ENCODE results near the gene TRIB2.
A peak's percentile ranks its signal among the peaks of the same experiment; 100 is the strongest.

TRIB2 gene

DNA sequence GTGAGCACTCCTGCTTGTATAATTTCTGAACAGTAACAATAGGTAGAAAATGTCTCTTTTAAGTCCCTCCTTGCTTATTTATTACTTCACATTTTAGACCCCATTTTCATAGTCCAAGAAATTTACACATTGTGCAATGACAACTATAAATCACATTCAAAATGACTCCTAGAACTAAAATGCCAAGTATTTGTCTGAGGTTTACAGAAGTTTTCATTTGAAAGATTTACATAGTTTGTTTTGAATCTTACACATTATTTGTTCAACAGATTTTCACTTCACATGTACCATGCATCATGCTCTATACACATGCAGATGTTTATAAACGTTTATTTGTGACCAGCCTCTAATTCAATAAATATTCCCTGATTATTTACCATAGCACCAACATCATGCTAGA is 15.7 kb upstream of the TRIB2 start:
- DNase-seq (ENCODE audit: low read depth): no peak

DNA sequence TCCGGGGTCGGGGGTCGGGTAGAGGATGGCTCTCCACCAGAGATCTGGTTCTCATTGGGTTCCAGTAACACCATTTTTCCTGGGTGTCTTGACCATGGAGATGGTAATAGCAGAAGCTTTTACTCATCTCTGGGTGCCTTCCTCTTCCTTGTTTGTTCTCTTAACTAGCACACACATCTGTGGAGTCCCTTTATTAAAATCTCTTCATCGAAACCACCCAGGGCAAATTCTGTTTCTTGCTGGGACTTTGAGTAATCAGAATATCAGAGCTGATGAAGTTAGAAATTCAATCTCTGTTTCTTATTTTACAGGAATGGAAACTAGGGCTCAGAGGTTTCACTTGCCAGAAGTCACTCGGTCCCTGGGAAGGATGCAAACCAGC is 15.0 kb upstream of the TRIB2 start:
- DNase-seq (ENCODE audit: low read depth): no peak

DNA sequence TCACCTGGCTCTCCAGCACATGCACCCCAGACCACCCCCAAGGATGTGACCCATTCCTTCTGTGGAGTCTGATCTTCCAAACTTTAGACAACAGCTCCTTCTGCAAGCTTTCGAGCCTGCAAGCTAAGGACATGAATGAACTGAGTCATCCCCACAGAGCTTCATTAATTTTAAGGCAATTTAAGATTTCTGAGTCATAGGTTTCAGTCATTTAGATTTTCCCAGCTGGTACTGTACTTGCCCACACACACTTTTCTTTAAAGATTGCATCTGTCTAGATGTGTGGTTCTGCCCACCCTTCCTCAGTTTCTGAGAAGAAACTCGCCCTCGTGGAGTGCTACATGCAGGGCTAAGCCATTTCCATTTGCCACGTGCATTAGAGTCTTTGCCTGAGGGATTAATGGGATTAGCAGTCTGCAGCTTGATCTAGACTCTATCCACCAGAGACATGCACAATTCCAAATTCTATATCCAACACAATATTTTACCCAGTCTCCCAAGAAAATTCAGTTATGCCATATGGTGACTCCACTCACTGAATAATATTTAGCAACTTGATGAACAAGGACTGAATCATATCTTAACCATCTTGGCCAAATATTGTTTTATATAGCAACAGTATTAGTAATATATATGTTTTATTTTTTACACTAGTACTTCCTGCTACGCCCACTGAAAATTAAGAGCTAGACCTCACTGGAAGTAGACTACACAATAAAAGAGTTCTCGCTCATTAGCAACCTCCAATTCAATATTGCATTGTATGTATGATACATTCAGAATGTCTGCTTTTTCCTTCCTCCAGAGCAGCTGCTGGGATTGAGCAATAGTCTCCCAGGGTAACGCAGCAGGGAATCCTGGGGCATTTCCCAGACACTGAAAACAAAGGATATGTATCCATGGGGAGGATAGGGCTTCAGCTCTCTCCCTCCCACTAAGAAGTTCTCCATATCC is 14.3 kb upstream of the TRIB2 start:
- no peak for DNase-seq (ENCODE audit: low read depth)

DNA sequence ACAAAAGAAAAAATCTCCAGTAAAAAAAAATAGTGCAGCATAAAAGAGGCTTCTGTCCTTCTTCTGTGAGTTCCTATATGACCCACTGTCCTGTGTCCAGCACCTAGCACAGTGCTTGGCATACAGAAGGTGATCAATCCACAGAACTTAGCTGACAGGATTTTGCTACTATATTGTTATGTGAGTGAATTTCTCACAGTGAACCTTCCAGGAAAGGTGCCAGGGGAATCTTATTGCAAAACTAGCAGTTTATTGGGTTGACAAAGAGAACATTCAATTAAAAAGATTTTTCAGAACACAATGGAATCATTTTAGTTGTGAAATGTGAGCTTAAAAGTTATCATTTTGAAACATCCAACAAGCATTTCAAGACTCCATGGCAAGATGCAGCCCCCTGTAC is 12.4 kb upstream of the TRIB2 start:
- no peak for DNase-seq (ENCODE audit: low read depth)

DNA sequence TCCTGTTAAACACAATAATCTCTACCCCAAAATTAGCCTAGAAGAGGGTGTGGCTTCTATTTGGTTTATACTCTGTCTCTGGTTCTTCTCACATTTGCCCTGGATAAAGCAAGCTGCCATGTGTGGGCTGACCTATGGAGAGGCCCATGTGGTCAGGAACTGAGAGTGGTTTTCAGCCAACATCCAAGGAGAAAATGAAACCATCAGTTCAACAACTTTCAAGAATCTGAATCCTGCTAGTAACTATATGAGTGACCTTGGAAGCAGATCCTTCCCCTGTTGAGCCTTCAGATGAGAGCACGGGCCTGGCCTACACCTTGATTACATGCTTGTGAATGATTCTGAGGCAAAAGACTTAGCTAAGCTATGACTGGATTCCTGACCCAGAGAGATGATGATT is 11.5 kb upstream of the TRIB2 start:
- no peak for DNase-seq (ENCODE audit: low read depth)

DNA sequence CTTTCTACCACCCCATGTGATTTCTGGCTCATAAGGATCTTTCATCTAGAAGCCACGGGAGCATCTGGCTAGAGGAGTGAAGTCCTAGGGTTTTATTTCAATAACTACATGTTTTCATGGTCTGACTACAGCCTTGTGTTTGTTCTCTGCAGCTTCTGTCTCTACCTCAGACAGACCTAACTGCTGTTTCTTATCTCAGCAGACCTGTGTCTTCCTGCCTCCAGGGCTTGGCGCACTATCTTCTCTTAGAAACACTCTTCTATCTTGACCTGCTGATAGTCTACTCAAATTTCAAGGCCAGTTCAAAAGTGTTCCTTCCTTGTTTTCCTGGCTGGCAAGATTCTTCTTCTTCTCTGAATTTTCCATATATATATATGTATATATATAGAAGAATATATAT is 11.0 kb upstream of the TRIB2 start:
- DNase-seq (ENCODE audit: low read depth): no peak

DNA sequence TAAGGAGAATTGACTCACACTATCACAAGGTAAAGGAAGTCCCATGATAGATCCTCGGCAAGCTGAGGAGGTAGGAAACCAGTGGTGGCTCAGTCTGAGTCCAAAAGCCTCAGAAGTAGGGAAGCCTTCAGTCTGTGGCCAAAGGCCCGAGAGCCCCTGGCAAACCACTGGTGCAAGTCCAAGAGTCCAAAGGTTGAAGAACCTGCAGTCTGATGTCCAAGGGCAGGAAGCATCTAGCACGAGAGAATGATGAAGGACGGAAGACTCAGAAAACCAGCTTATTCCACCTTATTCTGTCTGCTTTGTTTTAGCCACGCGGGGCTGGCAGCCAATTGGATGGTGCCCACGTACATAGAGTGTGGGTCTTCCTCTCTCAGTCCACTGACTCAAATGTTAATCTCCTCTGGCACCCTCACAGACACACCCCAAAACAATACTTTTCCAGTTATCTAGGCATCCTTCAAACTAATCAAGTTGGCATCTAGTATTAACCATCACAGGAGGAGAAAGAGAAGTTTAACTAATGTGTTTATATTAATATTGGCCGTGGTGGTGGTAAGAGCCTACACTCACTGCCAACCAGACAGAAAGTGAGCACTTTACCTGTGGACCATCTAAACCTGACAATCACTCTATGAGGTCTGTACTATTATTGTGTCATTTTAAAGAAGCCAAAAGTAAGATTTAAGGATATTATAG is 8.1 kb upstream of the TRIB2 start:
- no peak for DNase-seq (ENCODE audit: low read depth)

DNA sequence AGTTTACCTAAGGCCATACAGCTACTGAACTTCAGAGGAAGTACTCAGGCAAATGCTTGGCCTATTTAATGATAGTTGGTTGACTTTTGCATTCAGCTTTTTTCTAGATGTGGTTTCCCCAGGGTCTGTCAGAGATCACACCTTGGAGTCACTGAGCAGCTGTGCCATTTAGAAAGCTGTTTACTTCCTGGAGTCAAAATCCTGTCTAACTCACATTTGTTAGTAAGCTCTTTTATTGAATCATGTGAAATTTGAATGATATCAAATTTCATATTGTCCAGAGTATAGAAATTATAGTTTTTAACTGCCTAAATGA is 7.6 kb upstream of the TRIB2 start:
- no peak for DNase-seq (ENCODE audit: low read depth)

DNA sequence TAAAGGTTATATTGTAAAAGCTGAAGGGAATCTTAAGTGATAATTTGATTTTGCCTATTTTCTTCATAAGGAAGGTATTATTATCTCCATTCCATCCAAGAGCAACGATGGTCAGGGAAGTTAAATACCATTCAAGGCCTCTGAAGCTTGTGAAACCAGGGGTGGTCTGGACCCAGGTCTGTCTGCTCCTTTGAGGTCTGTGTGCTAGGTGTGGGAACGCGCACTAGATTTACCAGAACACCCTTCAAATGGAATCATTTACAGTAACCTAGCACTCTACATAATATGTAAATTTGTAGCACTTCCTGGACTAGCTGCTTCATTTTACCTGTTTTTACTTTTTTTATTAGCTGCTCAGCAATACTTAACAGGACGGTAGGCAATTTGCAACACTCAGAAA is 6.4 kb upstream of the TRIB2 start:
- DNase-seq (ENCODE audit: low read depth): no peak

DNA sequence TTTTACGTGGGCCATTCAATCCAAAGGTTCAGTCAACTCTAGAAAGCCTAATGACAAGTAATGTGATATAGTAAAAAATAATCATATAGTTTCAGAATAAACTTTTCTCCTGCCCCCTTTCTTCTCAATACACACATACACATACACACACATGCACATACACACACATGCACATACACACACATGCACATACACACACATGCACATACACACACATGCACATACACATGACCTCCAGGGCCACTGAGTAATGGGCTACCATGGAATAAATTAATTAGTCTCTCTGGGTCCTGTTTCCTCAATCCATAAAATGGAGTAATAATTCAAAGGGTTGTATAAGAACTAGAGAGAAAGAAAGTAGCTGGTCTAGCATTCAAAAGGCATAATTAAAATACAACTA is 5.4 kb upstream of the TRIB2 start:
- DNase-seq (ENCODE audit: low read depth): no peak

DNA sequence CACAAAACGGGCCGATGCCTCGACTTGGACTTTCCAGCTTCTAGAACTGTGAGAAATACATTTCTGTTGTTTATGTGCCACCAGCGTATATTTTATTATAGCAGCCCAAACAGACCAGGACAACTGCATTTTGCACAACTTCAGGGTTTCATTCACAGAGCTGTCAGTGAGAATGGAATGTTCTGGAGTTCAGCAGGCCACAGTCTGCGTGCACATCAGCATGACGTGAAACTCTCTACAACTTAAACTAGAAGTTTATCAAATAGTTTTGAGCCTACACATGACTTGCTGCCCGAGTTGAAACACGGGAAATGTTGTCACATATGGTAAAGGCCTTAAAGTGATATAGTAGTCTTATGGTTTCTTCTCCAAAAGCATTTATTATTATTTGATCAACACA is 3.9 kb upstream of the TRIB2 start:
- no peak for DNase-seq (ENCODE audit: low read depth)

DNA sequence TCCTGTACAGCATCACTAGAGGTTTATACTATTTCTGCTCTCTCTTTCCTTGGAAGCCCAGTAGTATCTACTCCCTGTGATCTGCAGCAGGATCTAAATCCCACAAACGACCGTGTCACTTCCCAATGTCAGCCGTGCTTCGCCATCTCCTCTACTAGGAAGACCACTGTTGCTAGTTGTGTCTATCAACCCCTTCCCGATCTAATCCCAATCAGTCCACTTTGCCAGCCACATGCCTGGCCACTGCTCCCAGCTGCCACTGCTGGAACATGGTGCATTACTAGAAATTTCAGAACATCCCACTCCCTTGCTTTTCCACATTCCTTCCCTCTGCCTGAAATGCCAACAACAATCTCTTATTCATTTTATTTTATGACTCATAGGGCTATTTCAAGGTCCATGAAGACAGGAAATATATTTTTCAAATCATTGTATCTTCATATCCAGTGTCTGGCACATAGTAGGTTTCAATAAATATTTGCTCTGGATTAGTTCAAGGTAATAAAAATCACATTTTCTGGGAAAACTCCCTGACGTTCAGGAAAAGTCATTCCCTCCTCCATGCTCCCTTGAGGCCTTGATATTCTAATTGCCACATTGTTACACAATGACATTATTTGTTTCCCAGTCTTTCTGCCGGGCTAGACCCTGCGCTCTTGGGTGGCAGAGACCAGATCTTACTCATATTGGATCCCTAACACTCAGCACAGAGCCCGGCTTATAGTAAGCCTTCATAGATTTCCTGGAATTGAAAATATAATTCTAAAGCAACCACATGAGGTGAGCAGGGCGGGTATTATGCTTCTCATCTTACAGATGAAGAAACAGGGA is 2.1 kb upstream of the TRIB2 start:
- no peak for DNase-seq (ENCODE audit: low read depth)

DNA sequence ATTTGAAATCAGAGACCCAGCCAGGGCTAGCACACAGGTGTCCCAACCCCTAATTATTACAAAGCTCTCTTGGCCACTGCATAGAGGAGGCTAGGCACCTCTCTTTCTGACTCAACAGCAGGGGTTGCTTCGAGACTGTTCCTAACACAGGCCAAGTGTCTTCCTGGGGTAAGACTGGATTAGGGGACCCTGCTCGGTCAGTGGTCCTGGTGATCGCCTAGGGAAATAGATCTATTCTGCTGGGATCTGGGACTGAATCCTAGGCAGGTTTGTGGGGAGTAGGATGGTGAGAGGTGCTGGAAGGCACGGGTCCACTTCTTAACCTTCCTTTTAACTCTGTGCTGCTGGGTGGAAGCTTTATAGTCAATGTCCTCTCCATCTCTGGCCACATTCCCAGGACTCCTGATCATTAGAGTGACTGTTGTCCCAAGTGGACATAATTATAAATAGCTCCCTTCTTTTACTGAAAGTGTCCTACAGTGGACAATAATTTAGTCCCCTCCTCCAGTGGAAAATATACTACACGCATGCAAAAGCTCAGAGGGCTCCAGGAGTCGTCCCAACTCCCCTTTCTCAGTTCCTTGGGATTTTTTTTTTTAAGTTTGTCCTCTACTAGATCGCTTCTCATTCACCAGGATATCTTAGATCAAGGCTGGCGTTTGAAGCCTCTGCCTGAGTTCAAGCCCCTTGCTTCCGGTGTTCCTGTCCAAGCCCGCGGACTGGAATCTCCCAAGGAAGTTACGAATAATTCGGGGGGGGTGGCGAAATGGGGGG is 1.3 kb upstream of the TRIB2 start:
- DNase-seq (ENCODE audit: low read depth): no peak

DNA sequence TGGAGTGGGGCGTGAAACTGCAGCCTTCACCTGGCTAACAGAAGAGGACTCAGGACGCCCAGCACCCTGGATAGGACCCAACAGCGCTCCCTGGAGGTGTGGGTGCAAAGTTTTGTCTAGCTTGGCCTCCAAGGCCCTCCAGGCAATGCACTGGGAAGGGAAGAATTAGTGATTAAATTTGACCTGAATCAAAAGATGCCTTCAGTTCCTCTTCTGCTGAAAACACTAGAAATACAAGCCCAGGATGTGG is 779 bp upstream of the TRIB2 start:
- peak; percentile 68 for DNase-seq (ENCODE audit: low read depth)

DNA sequence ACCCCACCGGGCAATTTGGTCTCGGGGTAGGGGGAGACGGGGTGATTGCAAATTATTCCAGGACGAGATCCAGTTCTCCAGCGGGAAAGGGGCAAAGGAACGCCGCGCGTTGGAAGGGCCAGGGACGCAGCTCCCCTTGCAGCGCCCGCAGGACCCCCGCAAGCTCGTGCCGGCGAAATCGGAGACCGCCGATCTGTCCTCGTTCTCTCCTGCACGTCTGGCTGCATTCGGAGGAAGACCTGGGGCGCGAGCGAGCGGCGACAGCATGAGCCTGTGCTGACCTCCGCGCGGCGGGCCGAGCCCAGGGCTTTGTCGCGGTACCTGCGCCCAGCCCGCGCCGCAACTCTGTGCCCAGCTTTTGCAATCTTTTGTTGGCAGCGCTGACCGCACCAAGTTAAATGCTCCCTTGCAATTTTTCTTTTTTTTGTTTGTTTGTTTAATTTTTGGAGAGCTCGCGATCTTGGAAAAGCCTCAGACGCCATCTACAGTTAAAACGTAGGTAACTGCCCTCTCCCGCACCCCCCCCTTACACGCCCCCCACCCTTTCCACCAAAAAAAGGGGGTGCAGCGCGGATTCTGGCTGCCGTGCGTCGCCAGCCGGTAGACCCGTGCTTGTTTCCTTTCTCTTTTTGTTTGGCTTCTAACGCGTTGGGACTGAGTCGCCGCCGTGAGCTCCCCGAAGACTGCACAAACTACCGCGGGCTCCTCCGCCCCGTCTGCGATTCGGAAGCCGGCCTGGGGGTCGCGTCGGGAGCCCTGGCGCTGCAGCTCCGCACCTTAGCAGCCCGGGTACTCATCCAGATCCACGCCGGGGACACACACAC is 667 bp downstream of the TRIB2 start:
- peak; percentile 33 for DNase-seq (ENCODE audit: low read depth)

DNA sequence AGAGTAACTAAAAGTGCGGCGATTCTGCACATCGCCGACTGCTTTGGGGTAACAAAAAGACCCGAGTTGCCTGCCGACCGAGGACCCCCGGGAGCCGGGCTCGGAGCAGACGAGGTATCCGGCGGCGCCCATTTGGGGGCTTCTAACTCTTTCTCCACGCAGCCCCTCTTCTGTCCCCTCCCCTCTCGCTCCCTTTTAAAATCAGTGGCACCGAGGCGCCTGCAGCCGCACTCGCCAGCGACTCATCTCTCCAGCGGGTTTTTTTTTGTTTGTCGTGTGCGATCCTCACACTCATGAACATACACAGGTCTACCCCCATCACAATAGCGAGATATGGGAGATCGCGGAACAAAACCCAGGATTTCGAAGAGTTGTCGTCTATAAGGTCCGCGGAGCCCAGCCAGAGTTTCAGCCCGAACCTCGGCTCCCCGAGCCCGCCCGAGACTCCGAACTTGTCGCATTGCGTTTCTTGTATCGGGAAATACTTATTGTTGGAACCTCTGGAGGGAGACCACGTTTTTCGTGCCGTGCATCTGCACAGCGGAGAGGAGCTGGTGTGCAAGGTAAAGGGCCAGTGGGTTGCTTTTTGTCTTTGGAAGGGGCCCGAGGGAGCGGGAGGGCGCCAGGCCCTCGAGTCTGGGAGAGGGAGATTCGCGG is 1.4 kb downstream of the TRIB2 start:
- DNase-seq (ENCODE audit: low read depth): peak; percentile 18

DNA sequence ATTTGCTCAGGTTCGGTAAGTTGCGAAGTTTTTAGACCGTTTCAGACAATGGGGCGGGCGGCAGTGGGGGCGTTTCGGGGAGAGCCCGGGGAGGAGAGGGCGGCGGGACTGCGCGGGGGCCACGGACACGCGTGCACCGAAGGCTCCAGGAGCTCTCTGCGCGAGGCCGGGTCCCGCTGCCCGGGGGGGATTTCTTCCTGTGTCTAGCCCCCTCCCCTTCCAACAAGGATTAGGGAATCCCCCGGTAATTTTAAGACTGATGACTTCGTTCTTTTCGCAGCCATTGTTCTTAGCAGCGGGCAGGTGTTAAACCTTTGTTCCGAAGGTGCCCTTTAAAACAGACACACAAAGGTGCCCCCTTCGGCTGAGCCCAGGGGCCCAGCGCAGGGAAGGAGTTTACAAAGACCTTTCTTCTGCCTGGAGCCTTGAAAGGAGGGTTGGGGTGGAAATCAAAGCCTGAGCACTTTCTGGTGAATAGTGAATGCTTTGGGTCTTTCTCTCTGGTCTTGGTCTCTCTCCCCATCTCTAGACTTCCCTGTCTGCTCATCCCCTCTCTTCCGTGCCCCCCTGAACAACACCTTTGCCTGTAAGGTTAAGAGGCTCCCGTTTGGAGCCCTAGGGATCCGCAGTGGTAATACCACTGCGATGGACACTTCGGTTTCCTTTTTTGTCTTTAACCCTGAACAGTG is 2.1 kb downstream of the TRIB2 start:
- peak; percentile 15 for DNase-seq (ENCODE audit: low read depth)

DNA sequence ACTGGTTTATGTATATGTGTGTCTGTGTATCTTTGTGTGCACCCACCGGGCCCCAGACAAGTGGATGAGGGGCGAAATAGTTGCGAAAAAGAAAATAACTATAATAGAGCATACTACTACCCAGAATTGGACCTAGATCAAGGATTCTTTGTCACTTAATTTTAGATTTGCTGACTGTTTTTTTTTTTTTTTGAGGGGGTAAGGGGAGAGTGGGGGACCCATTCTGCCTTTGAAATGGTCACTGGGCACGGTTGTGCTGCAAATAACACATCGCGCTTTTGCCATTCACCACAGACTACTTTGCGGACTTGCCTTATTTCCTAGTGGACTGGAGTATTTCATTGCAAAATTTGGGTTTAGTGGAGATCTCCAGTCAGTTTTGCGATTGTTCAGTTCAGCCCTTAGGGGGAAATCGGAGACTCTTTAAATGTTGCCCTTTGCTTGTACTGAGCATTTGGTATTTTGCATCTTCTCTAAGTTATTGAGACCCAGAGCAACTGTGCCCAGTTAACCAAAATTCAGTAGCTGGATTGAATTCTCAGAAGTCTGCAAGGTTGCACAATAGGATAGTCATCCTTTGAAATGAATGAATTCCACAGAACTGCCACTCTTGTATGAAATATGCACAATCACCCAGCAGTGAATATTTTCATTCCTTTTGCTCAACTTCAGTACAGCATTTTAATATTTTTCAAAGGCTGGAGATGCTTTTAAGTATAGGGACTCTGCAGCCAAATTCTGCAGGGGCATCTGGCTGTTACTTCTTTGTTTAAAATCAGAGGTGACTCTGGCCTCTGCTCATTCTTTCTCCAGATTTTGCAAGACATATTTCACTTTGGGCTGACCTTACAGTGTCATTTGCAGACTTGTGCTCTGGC is 2.9 kb downstream of the TRIB2 start:
- no peak for DNase-seq (ENCODE audit: low read depth)

DNA sequence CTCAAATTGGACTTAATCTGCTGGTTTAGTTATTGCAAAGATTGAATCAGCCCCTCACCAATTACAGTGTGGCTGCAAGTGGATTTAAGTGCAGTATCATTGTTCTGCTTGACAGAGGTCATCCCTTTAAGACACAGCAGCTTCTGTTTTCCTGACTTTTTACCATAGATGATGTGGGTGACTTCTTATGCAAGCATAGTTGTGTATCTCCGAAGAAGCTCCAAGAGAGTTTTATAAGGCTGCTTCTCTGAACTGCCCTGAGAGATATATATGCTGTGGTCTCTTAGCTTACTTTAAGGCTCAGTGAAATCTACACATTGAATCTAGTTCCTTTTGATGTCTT is 3.5 kb downstream of the TRIB2 start:
- no peak for DNase-seq (ENCODE audit: low read depth)

Measured in activated T-helper 1 cell treated with Interleukin-2 at 50 U/mL for 16 hours (primary cell).